IMR-90 (cell line): ENCODE results near the gene KIF20B. TPM values are rescaled to one million over a fixed set of nuclear protein-coding genes. Genes with fewer than 3 reads are reported as not detected.

ENCODE experiments used
- ATAC-seq: fragments of 200-7000 bp; cut with Tn5 transposase; 2 replicates; pipeline ENCODE4 v1.9.1; 2020; ENCODE audit warnings: low read depth, mild to moderate bottlenecking, moderate library complexity
- BruUV-seq: library from RNA; stranded (reverse); fragments of 400-500 nt; replicated peaks from 2 replicates; lab custom pipeline; 2021; lab: Mats Ljungman, UMichigan
- CTCF ChIA-PET: fragments of 300-600 bp; formaldehyde crosslinking; extraction: SDS; loops from one replicate; lab custom pipeline; 2021; ENCODE audit warnings: antibody characterized with exemption; lab: Yijun Ruan, JAX
- POLR2A ChIA-PET: fragments of 300-600 bp; sonication (Branson Sonifier 250); formaldehyde crosslinking; loops from one replicate; lab custom pipeline; 2022; ENCODE audit warnings: antibody characterized with exemption; ENCODE audit not compliant: unreplicated experiment; lab: Charles Lee
- DNase-seq: peaks from one replicate; pipeline ENCODE4 v3.0.0; 2013
- H2AFZ ChIP-seq: replicated peaks from 2 replicates; pipeline ENCODE3; 2013; ENCODE audit warnings: low read length, mild to moderate bottlenecking; ENCODE audit not compliant: poor library complexity
- H2AK5ac ChIP-seq: 2 replicates; pipeline ENCODE4 v1.6.1; 2013; ENCODE audit warnings: low read depth, low read length, inconsistent platforms
- H2AK9ac ChIP-seq: replicated peaks from 2 replicates; pipeline ENCODE3; 2013; ENCODE audit warnings: mild to moderate bottlenecking, low read depth, low read length, moderate library complexity; ENCODE audit not compliant: poor library complexity
- H2BK120ac ChIP-seq: 2 replicates; pipeline ENCODE4 v1.6.1; 2013; ENCODE audit warnings: low read depth, low read length, inconsistent platforms
- H2BK15ac ChIP-seq: 3 replicates; pipeline ENCODE4 v1.6.1; 2013; ENCODE audit warnings: low read depth, low read length, inconsistent platforms
- H2BK20ac ChIP-seq: 2 replicates; pipeline ENCODE4 v1.6.1; 2013; ENCODE audit warnings: low read depth, mild to moderate bottlenecking, inconsistent platforms, low read length, moderate library complexity
- H2BK5ac ChIP-seq: 2 replicates; pipeline ENCODE4 v1.6.1; 2013; ENCODE audit warnings: mild to moderate bottlenecking, low read depth, low read length, inconsistent platforms; ENCODE audit not compliant: poor library complexity, severe bottlenecking
- H3K14ac ChIP-seq: replicated peaks from 2 replicates; pipeline ENCODE4 v1.6.1; 2013; ENCODE audit warnings: low read depth, low read length, inconsistent platforms
- H3K18ac ChIP-seq: 2 replicates; pipeline ENCODE4 v1.6.1; 2013; ENCODE audit warnings: low read depth, low read length, control low read depth
- H3K23ac ChIP-seq: 2 replicates; pipeline ENCODE4 v1.6.1; 2013; ENCODE audit warnings: low read depth, low read length, inconsistent platforms
- H3K27ac ChIP-seq: 2 replicates; pipeline ENCODE4 v1.5.1; 2013; ENCODE audit warnings: mild to moderate bottlenecking, control low read depth, low read length; ENCODE audit not compliant: insufficient read depth
- H3K27me3 ChIP-seq: 2 replicates; pipeline ENCODE4 v1.6.1; 2013; ENCODE audit warnings: low read length; ENCODE audit not compliant: control insufficient read depth, insufficient read depth
- H3K36me3 ChIP-seq: 2 replicates; pipeline ENCODE4 v1.6.1; 2013; ENCODE audit warnings: low read length, mixed read lengths; ENCODE audit not compliant: control insufficient read depth, insufficient read depth
- H3K4ac ChIP-seq: 2 replicates; pipeline ENCODE4 v1.6.1; 2013; ENCODE audit warnings: low read depth, low read length, inconsistent platforms
- H3K4me1 ChIP-seq: 2 replicates; pipeline ENCODE4 v1.6.1; 2013; ENCODE audit warnings: low read length, mixed read lengths; ENCODE audit not compliant: control insufficient read depth, insufficient read depth
- H3K4me2 ChIP-seq: 2 replicates; pipeline ENCODE4 v1.6.1; 2013; ENCODE audit warnings: low read depth, mild to moderate bottlenecking, control low read depth, low read length, moderate library complexity
- H3K4me3 ChIP-seq: 2 replicates; pipeline ENCODE4 v1.5.1; 2013; ENCODE audit warnings: low read depth, mild to moderate bottlenecking, control low read depth, low read length, moderate library complexity; ENCODE audit not compliant: insufficient read depth
- H3K56ac ChIP-seq: 2 replicates; pipeline ENCODE4 v1.6.1; 2013; ENCODE audit warnings: low read length, inconsistent platforms; ENCODE audit not compliant: insufficient read depth; ENCODE audit errors: extremely low read depth
- H3K79me1 ChIP-seq, 2 experiments: 2 replicates each; pipeline ENCODE4 v1.6.1; 2013; ENCODE audit warnings: low read length in 2 of 2, inconsistent platforms in 1 of 2, low read depth in 1 of 2
- H3K9ac ChIP-seq: 2 replicates; pipeline ENCODE4 v1.6.1; 2013; ENCODE audit warnings: low read depth, low read length, control low read depth
- H3K9me1 ChIP-seq: 2 replicates; pipeline ENCODE4 v1.6.1; 2013; ENCODE audit warnings: low read length, inconsistent platforms; ENCODE audit not compliant: insufficient read depth
- H3K9me3 ChIP-seq: 2 replicates; pipeline ENCODE4 v1.6.1; 2013; ENCODE audit warnings: low read length; ENCODE audit not compliant: control insufficient read depth, insufficient read depth
- H4K20me1 ChIP-seq: 2 replicates; pipeline ENCODE4 v1.6.1; 2013; ENCODE audit warnings: low read length, inconsistent platforms; ENCODE audit not compliant: insufficient read depth
- H4K5ac ChIP-seq: 2 replicates; pipeline ENCODE4 v1.6.1; 2013; ENCODE audit warnings: mild to moderate bottlenecking, low read depth, low read length, control low read depth
- H4K8ac ChIP-seq, 2 experiments: 2 replicates each; pipeline ENCODE4 v1.6.1; 2013; ENCODE audit warnings: low read depth in 2 of 2, low read length in 2 of 2, control low read depth in 1 of 2, inconsistent platforms in 1 of 2
- H4K91ac ChIP-seq: 2 replicates; pipeline ENCODE4 v1.6.1; 2013; ENCODE audit warnings: low read depth, low read length, inconsistent platforms; ENCODE audit not compliant: insufficient read depth
- BHLHE40 ChIP-seq: fragments of 150-350 bp; IDR thresholded peaks from 2 replicates; pipeline ENCODE4 v1.6.1; 2016; ENCODE audit warnings: mild to moderate bottlenecking, low read depth, low read length
- CEBPB ChIP-seq: IDR thresholded peaks from 2 replicates; pipeline ENCODE4 v1.6.1; 2012; ENCODE audit warnings: low read depth, low read length, improper control_type of control experiment
- CHD1 ChIP-seq: IDR thresholded peaks from 2 replicates; pipeline ENCODE4 v1.6.1; 2012; ENCODE audit warnings: low read depth, low read length, improper control_type of control experiment
- CTCF ChIP-seq: conservative IDR thresholded peaks from 2 replicates; pipeline ENCODE4 v1.5.1; 2012; ENCODE audit warnings: mild to moderate bottlenecking, low read depth, low read length, improper control_type of control experiment
- ELK1 ChIP-seq: fragments of 150-350 bp; IDR thresholded peaks from 2 replicates; pipeline ENCODE4 v1.6.1; 2016; ENCODE audit warnings: low read depth, mild to moderate bottlenecking, low read length, moderate library complexity, borderline replicate concordance
- FOS ChIP-seq: fragments of 150-350 bp; IDR thresholded peaks from 2 replicates; pipeline ENCODE4 v1.6.1; 2016; ENCODE audit warnings: low read depth, low read length
- MAFK ChIP-seq: IDR thresholded peaks from 2 replicates; pipeline ENCODE4 v1.6.1; 2012; ENCODE audit warnings: low read depth, low read length, improper control_type of control experiment
- MAZ ChIP-seq: IDR thresholded peaks from 2 replicates; pipeline ENCODE4 v1.6.1; 2012; ENCODE audit warnings: low read depth, mild to moderate bottlenecking, low read length, improper control_type of control experiment, moderate library complexity, borderline replicate concordance
- MXI1 ChIP-seq: IDR thresholded peaks from 2 replicates; pipeline ENCODE4 v1.6.1; 2012; ENCODE audit warnings: low read depth, mild to moderate bottlenecking, low read length, moderate library complexity, borderline replicate concordance
- NFE2L2 ChIP-seq: fragments of 150-350 bp; IDR thresholded peaks from 2 replicates; pipeline ENCODE4 v1.6.1; 2016; ENCODE audit warnings: low read depth, mild to moderate bottlenecking, low read length
- POLR2A ChIP-seq: IDR thresholded peaks from 2 replicates; pipeline ENCODE4 v1.6.1; 2012; ENCODE audit warnings: mild to moderate bottlenecking, low read depth, low read length
- RAD21 ChIP-seq: IDR thresholded peaks from 2 replicates; pipeline ENCODE4 v1.6.1; 2012; ENCODE audit warnings: low read length, improper control_type of control experiment
- RCOR1 ChIP-seq: IDR thresholded peaks from 2 replicates; pipeline ENCODE4 v1.6.1; 2012; ENCODE audit warnings: mild to moderate bottlenecking, low read length, improper control_type of control experiment; ENCODE audit not compliant: insufficient replicate concordance
- RFX5 ChIP-seq: IDR thresholded peaks from 2 replicates; pipeline ENCODE4 v1.8.0; 2012; ENCODE audit warnings: low read depth, mild to moderate bottlenecking, low read length, moderate library complexity
- SMC3 ChIP-seq: fragments of 150-350 bp; IDR thresholded peaks from 2 replicates; pipeline ENCODE4 v1.6.1; 2016; ENCODE audit warnings: low read depth, mild to moderate bottlenecking, antibody characterized with exemption, low read length, moderate library complexity
- USF2 ChIP-seq: fragments of 150-350 bp; IDR thresholded peaks from 2 replicates; pipeline ENCODE4 v1.6.1; 2017; ENCODE audit warnings: mild to moderate bottlenecking, antibody characterized with exemption, low read length, low read depth
- WGBS, 2 experiments: methylation state at CpG; one replicate each; pipeline versions ENCODE4 v1.1.5 to v1.1.7; 2013; ENCODE audit warnings: missing lambda C conversion rate in 2 of 2; ENCODE audit not compliant: insufficient read length in 1 of 2; ENCODE audit errors: extremely low coverage in 2 of 2; 5-methylcytosine and 5-hydroxymethylcytosine counted together
- dilution Hi-C: fragments of 300-500 bp; cut with HindIII; formaldehyde crosslinking; loops from one replicate; pipeline ENCODE4 v1.14.3; 2018; ENCODE audit warnings: low sequenced_read_pairs; ENCODE audit not compliant: unreplicated experiment
- in situ Hi-C: fragments of 300-500 bp; cut with MboI; formaldehyde crosslinking; loops from 3 replicates; pipeline ENCODE4 v1.14.3; 2019; ENCODE audit warnings: low sequenced_read_pairs, inconsistent platforms, mixed read lengths
- intact Hi-C: fragments of 100-400 bp; cut with micrococcal nuclease; formaldehyde crosslinking; loops from 2 replicates; pipeline ENCODE4 v1.10.0; 2022
- polyA plus RNA-seq, 3 experiments: library from polyadenylated mRNA; depleted of rRNA; stranded (reverse); fragments of >200 nt; gene quantifications; 2 replicates each; pipeline ENCODE4 v1.2.3, GENCODE V29; 2012; ENCODE audit warnings: low replicate concordance in 1 of 3
- total RNA-seq: library from RNA; depleted of rRNA; stranded (reverse); fragments of >200 nt; gene quantifications from 2 replicates; pipeline ENCODE4 v1.2.3, GENCODE V29; 2012

KIF20B gene
- total and polyA plus RNA-seq, 2 of the 4 experiments (the other 2 are of a cell fraction), result 3.1 to 23.5 TPM

GRCh38 chr10:89683883-89684282 is 17.5 kb upstream of the KIF20B start:
- no peak overlapping the region for H3K18ac ChIP-seq
- no peak overlapping the region for H3K23ac ChIP-seq
- no peaks in the 10 kb centered on the region for H3K9me3 ChIP-seq
- no peak overlapping the region for H2BK20ac ChIP-seq
- H3K9ac ChIP-seq, result no peak overlapping the region
- no peak overlapping the region for H2BK120ac ChIP-seq
- intact Hi-C loops (no loop called here), in situ Hi-C loops (no loop called here), dilution Hi-C loops (no loop called here)
- no peaks in the 10 kb centered on the region for H3K79me1 ChIP-seq
- no peak overlapping the region for H2BK5ac ChIP-seq
- WGBS, 2 experiments, result no CpG with 5 or more reads among the region's 5 CpGs
- no peaks in the 10 kb centered on the region for H4K20me1 ChIP-seq
- H4K5ac ChIP-seq, result no peak overlapping the region
- H2BK15ac ChIP-seq, result no peak overlapping the region
- ChIA-PET POLR2A (no interaction called here), CTCF (no interaction called here)
- H3K4me3 ChIP-seq, result no peak overlapping the region
- H3K4me1 ChIP-seq, result no peaks in the 10 kb centered on the region
- no peak for DNase-seq
- ATAC-seq, result no peak
- no peaks in the 10 kb centered on the region for H3K36me3 ChIP-seq
- H2AK5ac ChIP-seq, result no peak overlapping the region
- no peak for TF ChIP-seq POLR2A
- TF ChIP-seq USF2, result no peak
- no peak for TF ChIP-seq CHD1
- no peak for TF ChIP-seq RCOR1
- TF ChIP-seq MXI1, result no peak
- no peak for TF ChIP-seq SMC3
- TF ChIP-seq RFX5, result no peak
- TF ChIP-seq ELK1, result no peak
- TF ChIP-seq RAD21, result no peak
- no peak for TF ChIP-seq CTCF
- no peak for TF ChIP-seq MAFK
- TF ChIP-seq FOS, result no peak
- no peak for TF ChIP-seq BHLHE40
- no peak for TF ChIP-seq MAZ
- no peak for TF ChIP-seq CEBPB
- no peak for TF ChIP-seq NFE2L2
- H3K14ac ChIP-seq, result no peak overlapping the region
- no peak overlapping the region for H3K4ac ChIP-seq
- no TSS peak for BruUV-seq
- no peak overlapping the region for H3K27ac ChIP-seq
- H3K4me2 ChIP-seq, result no peak overlapping the region
- H3K9me1 ChIP-seq, result no peaks in the 10 kb centered on the region; the same call in 1 of the 2 replicates
- H2AFZ ChIP-seq, result no peak overlapping the region
- H4K8ac ChIP-seq, result no peak overlapping the region
- no peak overlapping the region for H2AK9ac ChIP-seq
- H4K91ac ChIP-seq, result no peak overlapping the region
- H3K56ac ChIP-seq, result no peak overlapping the region
- H3K27me3 ChIP-seq, result no peaks in the 10 kb centered on the region
